Activated CD4-positive, alpha-beta T cell treated with anti-CD3 and anti-CD28 coated beads, Interleukin-2, amount 50 U/mL, for 24 hours (primary cell): ENCODE results near the gene DGKH.
"Not testable (repeated sequence)": the region's sequence is repeated elsewhere in the genome, so short reads cannot be mapped to it uniquely, and the experiment has no call there.

Experiments used
- DNase-seq, 2 donors: peaks; one replicate each; pipeline ENCODE4 v3.0.0-alpha.2; 2020; ENCODE audit warnings: low read depth in 1 of 2, low spot score in 1 of 2

The DGKH gene

DNA sequence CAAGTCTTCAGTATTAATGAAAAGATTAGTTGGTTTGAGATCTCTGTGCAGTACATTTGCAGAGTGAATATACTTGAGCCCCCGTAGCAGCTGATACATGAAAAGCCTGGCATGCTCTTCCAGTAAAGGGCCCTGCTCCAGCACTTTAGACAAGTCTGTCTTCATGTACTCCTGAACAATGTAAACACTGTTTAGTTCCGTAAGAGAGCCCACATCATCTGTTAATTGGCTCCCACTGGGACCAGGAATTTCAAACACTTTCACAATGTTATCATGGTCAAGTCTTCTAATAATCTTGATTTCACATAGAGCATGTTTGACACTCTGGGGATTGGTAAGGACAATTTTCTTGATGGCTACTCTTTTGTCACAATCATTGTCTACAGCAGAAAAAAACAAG lies 22.2 kb downstream of the DGKH start:
- not testable (repeated sequence) for DNase-seq

DNA sequence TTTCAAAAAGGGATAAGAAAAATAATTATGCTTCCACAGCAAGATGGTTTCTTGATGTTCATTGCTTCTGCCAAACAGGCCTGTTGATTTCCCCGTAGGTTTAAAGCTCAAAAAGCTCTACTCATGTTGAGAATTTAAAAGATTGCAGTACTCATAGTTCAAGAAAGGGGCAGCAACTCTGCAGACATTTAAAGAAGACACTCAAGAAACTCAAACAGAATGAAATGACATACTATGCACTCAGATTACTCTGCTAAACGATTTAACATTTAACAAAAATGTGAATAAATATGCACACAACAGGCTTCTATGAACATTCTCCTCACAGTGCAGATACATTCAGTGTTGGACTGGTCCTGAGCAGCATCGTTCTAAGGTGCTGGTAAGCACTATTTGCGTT lies 22.7 kb downstream of the DGKH start:
- not testable (repeated sequence) for DNase-seq

DNA sequence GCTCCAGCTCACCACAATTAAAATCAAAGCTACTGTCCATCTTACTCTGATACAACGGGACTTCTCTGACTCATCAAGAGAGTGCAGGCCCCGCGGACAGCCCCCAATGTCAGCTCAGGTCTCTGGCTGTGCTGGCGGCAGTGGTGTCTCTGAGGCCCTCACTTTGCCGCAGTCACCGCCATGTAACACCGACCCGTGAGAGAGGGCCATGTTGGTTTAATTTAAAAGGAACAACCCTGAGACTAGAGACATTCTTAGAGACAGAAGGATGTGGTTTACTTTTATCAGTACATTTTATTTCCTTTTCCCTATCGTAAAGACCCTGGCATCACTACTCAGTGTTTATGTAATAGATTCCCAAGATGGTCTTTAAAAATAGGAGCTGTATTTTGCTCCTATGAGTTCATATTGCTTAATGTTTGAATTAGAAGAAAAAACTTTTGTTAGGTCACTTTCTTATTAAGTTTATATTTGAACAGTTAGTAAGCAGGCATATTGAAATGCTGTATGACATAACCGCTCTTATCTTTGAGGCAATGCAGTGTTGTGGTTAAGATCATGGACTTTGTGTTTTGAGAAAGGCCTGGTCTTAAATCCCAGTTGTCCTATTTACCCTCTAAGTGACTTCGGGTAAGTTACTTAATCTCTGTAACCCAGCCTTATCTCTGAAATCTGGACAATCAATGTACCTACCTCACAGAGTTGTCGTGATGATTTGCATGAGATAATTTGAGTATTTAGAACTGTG lies 23.4 kb downstream of the DGKH start:
- no peak for DNase-seq

DNA sequence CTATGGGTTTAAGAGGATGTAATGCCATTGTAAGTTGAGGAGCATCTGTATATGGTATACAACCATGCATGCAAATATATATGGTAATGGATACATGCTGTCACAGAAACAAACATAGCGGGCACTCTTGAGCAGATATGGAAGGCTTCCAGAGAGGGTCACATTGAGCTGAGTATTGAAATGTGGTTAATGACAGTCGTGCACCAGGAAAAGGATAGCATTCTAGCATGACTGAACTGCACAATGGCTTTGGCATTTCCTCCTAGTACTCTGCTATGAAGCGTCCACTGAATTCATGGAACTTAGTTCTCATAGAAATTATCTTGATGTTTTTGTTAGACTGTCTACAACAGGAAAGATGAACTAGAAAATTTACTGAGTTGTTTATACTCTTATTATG lies 25.2 kb downstream of the DGKH start:
- DNase-seq, result no peak

DNA sequence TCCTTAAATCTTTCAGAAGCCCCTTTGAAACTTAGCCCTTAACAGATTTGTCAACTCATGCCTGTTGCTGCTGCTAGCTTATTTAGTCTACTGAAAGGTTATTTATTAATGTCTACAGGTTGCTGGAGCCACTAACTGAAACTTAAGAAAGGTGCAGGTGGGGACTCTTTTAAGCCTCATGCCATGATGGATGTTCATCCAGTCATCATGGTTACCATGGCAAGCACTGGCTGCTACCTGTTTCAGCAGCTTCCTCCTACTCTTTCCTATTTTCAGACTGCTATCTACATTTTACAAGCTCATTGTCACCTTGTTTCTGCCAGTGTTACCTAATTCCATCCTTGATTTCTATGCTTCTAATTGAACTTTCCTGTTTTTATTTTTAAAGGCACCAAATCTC lies 27.1 kb downstream of the DGKH start:
- DNase-seq, result no peak

DNA sequence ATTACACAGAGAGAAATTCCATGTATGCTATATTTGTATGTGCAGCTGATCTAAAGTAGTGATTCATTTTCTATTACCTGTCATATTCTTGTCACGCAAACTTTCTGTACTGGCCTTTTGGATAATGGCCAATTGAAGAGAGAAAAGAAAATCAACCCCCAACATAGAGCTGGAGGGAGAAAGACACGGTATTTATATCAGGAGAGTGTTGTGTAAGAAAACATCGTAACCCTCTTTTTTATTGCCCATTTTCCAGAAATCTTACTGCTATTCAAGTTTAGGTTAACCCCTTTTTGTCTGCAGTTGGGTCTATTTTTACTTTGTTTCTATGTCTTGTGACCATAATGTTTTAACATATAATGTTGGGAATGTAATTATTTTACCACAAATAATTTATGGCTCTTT lies 27.9 kb downstream of the DGKH start:
- no peak for DNase-seq

DNA sequence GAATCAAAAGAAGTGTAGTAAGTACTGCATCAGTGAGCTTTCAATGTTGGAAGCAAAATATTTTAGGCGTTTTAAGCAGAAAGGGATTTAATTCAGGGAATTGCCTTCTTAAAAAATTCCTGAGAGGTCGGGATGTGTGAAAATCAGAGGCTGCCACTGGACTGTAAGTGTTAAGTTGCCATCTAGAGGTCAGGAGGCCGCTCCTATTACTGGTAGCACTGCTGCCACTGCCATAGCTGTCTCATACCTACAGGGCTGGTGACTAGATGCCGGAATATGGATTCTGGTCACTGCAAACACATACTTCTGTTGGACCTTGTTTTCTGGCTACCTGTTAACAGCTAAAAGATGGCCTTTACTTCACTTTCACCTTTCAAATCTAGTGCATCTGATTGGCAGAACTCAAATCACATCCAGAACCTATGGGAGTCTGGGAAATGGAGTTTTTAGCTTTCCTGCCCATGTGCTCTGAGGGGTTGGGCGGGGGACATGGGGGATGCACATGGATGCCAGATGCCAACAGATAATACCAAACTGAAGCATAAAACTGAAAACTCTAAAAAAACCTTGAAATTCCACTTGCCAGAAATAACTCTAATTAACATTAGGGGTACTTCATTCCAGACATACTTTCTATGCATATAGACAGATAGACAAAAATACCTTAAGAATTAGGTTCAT lies 29.8 kb downstream of the DGKH start:
- no peak for DNase-seq

DNA sequence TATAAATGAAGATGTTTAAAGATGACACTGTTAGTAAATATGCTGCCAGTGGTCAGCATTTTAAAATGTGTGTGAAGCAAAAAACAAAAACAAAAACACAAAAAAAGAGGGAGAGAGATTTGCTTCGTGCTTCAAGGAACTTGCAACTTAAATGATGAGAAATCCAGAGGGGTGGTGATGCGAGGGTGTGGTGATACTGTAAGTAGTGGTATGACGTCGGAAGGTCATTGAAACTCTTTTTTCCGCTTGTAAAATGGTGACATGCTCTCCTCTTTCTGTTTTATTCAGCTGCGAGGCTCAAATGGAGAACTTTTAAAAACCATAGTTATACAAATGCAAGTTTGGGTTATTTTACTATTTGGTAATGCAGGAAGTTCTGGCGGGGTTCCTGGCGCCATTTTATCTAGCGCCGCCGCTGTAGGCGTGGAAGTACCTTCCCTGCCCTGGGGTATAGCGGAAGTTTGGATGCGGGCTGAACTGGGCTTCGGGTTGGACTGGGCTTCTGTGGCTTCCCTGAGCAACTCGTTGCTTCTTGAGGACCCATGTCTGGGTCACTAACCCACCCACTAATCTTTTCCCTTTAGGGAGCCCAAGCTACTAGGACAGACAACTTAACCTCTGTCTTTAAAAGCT lies 34.8 kb downstream of the DGKH start:
- no peak for DNase-seq

DNA sequence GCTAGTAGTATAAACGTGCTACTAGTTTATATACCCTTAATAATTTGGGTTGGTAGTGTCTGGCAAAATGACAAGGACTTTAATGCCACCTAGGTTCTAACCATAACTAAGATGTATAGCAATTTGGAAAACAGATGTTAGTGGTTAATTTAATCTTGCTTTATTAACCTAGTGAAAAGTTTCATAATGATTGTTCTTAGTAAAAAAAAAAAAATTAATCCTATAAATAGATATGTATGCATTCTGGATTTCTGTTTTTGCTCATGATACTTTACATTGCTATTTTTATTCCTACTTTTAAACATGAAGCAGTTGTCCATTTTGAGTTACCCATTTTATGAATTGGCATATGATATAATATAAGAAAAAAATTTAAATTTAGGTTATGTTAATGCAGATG lies 36.3 kb downstream of the DGKH start:
- no peak for DNase-seq

DNA sequence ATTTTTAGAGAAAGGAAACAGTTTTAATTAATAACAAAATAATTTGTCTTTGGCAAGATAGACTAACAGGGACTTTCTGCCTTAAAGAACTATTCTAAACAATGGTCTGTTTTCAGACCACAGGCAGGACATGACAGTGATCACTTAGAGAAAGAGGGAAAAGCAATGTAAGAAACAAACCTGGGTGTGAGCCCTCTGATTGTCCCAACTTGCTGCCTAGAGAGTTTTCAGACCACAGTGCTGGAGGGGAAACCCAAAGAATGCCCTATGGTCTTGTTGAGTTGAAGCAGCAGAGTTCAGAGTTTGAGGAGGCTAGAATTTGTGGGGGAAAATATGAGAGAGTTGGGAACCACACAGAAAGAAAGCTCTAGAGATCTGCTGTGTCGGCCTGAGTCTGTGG lies 38.1 kb downstream of the DGKH start:
- no peak for DNase-seq

DNA sequence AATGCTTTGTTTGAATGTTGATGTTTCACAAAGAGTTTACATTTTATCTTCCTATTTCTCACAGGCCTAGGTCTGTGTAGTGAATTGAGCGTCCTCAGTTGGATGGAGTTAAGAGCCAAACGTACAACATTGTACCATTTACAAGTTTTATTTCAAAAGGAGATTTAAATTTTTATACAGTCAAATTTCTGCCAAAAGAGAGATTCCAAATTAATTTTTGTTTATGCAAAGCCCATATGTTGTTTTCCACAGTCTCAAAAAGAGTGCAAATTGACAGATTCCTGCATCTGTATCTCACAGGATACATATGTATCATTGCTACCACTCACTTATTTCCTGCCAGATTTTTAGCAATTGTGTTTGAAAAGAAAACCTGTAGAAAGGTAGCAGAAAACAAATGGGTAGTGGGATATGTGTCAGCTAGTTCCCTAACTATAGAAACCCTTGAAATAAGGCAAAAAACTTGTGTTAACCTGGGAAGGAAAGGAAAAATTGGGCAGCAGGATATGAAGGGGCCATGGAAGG lies 46.1 kb downstream of the DGKH start:
- DNase-seq, result no peak

DNA sequence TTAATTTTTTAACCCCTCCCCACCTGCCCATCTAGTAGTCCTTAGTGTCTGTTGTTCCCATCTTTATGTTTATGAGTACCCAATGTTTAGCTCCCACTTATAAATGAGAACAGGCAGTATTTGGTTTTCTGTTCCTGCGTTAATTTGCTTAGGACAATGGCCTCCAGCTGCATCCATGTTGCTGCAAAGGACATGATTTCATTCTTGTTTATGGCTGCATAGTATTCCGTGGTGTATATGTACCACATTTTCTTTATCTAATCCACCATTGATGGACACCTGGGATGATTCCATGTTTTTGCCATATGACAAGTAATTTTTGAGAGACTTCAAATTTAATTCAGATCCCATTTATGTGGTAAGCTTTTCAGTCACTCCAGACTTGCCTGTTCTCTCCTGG lies 47.8 kb downstream of the DGKH start:
- not testable (repeated sequence) for DNase-seq

DNA sequence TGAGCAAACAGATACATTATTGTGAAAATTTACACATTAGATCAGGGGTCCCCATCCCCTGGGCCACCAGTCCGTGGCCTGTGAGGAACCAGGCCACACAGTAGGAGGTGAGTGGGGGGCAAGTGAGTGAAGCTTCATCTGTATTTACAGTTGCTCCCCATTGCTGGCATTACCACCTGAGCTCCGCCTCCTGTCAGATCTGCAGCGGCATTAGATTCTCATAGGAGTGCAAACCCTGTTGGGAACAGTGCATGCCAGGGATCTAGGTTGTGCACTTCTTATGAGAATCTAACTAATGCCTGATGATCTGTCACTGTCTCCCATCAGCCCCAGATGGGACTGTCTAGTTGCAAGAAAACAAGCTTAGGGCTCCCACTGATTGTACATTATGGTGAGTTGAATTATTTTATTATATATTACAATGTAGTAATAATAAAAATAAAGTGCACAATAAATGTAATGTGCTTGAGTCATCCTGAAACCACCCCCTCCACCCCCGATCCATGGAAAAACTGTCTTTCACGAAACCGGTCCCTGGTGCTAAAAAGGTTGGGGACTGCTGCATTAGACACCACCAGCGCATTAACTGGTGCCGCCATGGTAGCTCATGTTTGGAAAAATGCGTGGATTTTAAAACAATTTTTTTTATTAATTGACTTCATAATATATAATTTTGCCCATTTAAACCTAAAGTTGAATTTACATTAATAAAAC lies 51.7 kb downstream of the DGKH start:
- DNase-seq, result no peak

DNA sequence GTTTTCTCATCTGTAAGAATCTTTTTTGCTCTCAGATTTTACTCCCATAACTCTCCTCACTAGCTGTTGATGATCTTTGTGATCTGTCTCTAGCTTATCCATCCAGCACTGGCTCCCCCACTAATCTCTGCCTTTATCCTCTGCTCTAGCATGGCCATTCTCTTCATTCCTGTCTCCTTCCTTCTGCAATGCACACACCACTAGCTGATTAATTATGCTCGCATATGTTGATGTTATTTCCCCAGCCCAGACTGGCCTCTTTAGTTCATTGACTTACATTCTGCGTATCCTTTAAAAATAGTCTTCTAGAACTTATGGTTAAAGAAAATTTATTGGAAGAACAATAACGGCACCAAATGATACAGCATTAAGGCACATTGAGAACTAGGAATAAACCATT lies 52.5 kb downstream of the DGKH start:
- no peak for DNase-seq

DNA sequence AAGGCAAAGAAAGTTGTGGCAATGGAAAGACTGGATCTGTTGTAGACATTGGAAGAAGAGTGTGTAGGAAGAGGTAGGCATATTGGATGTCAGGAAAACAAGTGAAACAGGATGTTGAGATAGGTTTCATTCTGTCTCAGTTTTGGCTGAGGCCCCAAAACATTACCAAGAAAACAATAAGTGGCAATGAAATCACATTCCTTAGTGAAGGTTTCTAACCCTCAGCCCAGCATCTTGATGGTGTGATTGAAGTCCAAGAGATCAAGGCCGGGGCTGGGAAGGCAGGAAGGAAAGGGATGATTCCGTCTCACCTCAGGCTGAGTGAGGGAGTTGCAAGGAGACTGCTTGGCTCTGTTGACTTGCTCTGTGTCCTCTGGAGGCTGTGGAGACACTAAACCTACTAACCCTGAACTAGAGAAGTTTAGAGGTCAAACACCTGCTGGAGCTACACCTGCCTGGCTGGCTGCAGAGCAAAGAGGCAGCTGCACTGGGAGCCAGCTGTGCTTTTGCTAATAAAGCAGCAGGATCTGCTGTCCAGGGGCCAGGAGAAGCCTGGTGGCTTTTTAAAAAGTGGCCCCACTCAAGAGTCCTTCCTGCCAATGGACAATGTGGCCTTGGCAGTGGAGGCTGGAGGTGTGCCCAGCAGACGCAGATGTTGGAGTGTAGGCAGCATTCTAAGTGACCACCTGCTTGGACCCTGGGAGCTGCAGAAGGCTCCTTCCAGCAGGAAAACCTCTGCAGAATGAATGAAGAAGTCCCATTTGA lies 53.6 kb downstream of the DGKH start:
- no peak for DNase-seq

DNA sequence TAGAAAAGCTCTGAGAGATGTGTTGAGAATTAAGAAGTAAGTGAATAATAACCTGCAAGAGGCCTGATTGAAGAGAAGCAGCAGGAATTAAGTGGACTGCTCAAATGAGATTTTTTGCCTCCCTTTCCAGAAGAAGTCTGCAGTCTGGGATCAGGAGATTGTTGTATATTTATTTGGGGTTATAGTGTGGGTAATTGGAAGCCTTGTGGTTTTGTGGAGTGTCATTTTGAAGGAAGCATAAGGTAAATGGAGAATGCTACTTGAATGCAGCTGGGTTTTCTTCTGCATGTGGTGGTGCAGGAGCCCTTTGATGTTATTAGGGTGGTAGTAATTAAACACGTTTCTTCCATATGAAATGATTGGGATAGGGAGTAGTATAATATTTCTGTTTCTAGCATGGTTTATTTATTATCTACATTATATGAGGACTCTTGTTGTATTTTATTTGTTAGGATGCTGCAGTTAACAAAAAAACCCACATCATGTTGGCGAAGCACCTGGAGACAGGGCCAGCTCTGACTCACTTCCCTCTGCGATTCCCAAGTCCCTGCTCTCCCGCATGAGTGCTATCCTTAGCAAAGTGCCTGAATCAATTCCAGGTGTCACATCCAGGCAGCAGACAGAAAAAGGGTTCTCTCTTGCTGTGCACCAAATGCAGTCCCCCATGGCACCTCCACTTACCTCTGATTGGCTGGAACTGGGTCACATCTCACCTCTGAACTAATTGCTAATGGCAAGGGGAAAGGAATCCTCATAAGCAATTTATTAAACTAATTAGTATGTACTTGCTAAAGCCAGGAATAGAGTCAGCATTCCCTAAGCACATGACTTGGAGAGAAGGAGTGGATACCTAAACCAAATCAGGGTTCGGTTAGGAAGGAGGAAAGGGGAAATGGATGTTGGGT lies 54.8 kb downstream of the DGKH start:
- DNase-seq, result no peak

DNA sequence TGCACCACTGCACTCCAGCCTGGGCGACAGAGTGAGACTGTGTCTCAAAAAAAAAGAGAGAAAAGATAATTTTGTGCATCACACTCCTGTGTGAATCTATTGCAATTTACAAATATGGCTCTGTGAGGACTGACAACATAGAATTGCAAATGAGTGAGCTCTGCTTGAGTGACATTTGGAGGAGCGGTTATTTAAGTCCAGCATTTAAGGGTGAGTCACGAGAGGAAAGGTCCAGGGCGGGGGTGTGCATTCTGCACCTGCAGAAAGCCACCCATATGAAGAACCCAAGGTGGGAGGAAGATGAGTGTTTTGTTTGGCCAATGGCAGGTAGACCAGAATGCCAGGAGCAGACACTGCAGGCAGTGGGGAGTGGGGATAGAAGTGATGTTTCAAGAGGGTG lies 58.5 kb downstream of the DGKH start:
- DNase-seq, result no peak

DNA sequence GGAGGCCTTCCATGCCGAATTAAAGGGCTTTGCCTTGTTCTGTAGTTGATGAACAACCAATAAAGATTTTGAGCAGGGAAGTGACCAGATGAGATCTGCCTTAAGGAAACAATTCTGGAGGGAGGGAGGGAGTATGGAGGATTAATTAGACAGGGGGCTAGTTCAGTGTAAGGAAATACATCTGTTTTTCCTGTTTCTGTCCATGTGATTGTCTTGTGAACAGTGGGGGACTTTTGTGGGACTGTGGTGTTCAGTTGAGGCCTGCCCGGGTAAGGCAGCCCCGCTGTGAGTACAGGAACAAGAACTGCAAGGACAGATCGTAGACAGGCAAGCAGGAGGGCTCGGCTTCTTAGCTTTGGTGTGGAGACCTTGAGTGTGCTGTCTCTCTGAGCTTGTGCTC lies 59.0 kb downstream of the DGKH start:
- no peak for DNase-seq

DNA sequence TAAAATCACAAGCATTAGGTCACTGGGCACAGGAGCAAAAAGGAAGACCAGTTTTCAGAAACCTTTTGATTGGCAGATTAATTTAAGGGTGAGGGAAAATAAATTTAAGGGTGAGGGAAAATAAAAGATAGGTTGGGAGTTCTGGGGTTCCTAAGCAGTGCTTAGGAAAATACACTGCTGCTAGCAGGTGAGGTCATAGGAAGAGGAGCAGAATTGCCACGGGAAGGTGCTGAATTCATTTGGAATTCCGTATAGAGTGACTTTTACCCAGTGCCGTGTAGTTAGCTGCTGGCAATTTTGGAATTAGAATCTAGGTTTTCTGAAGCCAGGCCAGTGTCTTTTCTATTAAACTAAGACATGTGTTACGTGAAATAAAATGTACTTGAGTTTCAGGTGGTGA lies 59.8 kb downstream of the DGKH start:
- DNase-seq, result no peak

DNA sequence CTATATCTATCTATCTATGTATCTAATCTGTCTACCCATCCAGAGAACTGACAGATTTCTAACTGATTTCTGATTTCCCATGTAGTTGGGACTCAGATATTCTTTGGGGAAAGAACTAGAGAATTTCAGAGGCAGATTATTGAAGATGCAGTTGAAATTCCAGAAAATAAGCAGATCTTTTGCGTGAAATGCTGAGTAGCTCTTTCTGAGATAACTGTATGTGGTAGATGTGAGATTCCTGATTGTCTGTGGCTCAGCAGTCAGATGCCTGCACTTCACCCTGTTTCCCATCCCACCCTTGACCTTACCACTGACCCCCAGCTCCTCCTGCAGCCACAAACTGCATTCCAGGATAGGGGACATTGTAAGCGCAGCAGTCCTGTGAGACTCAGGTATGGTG lies 61.5 kb downstream of the DGKH start:
- no peak for DNase-seq
